ENCODE data around the gene GTF3C1.

- TF ChIP-seq CTCF (IDR thresholded peaks at IDR 0.05; ENCODE audit: low read depth, low read length) (no peak), POLR2A (IDR thresholded peaks at IDR 0.05; ENCODE audit: extremely low read depth, insufficient read length) (no peak), MYC (IDR thresholded peaks at IDR 0.05; ENCODE audit: low read depth, low read length) (peak; percentile 53; the same call in 1 of the 2 replicates)
- TF ChIP-seq, protein P1, sequence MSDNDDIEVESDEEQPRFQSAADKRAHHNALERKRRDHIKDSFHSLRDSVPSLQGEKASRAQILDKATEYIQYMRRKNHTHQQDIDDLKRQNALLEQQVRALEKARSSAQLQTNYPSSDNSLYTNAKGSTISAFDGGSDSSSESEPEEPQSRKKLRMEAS (IDR thresholded peaks at IDR 0.05; ENCODE audit: low read depth, low read length) = peak; percentile 60
Observed at GRCh38 chr16:27566417-27566816, 16.7 kb upstream of the GTF3C1 start.

All from NB4 (cell line).